ENCODE data around the gene MAGEA4. TPM values are rescaled to one million over a fixed set of nuclear protein-coding genes. Genes with fewer than 3 reads are reported as not detected.

MAGEA4 gene
- total RNA-seq, 2 experiments from 2014 or later: not detected

- ChIA-PET CTCF (ENCODE audit: unreplicated experiment) (no interaction called here), POLR2A (no interaction called here)
- no peak for DNase-seq (ENCODE audit: low spot score)
- intact Hi-C loops (cut with micrococcal nuclease; ENCODE audit: unreplicated experiment): no loop called here
- no peaks in the 10 kb centered on the region for H3K4me1 ChIP-seq (ENCODE audit: insufficient read depth, low read length, poor library complexity, severe bottlenecking)
- TF ChIP-seq EZH2phosphoT487 (IDR thresholded peaks at IDR 0.05; ENCODE audit: borderline replicate concordance, low read depth, low read length): no peak
- TF ChIP-seq, protein P1, sequence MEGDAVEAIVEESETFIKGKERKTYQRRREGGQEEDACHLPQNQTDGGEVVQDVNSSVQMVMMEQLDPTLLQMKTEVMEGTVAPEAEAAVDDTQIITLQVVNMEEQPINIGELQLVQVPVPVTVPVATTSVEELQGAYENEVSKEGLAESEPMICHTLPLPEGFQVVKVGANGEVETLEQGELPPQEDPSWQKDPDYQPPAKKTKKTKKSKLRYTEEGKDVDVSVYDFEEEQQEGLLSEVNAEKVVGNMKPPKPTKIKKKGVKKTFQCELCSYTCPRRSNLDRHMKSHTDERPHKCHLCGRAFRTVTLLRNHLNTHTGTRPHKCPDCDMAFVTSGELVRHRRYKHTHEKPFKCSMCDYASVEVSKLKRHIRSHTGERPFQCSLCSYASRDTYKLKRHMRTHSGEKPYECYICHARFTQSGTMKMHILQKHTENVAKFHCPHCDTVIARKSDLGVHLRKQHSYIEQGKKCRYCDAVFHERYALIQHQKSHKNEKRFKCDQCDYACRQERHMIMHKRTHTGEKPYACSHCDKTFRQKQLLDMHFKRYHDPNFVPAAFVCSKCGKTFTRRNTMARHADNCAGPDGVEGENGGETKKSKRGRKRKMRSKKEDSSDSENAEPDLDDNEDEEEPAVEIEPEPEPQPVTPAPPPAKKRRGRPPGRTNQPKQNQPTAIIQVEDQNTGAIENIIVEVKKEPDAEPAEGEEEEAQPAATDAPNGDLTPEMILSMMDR (conservative IDR thresholded peaks at IDR 0.05; ENCODE audit: low read length): no peak
- H2AFZ ChIP-seq (ENCODE audit: low read length): no peak overlapping the region
- H3K9me3 ChIP-seq (ENCODE audit: low read length): no peaks in the 10 kb centered on the region
- H4K20me1 ChIP-seq (ENCODE audit: insufficient read depth, low read length): no peaks in the 10 kb centered on the region
- H3K9me2 ChIP-seq (ENCODE audit: insufficient read depth, low read length): no peaks in the 10 kb centered on the region
- H3K27ac ChIP-seq (ENCODE audit: low read depth, low read length, poor library complexity, severe bottlenecking): no peak overlapping the region
- H3K36me3 ChIP-seq (ENCODE audit: insufficient read depth, low read length): no peaks in the 10 kb centered on the region
- no peaks in the 10 kb centered on the region for H3K79me2 ChIP-seq (ENCODE audit: insufficient read depth, low read depth, low read length)
- no peak overlapping the region for H3K4me3 ChIP-seq (ENCODE audit: low read depth, low read length, poor library complexity, severe bottlenecking)
- no TSS peak for BruUV-seq (replicated peaks)
- H3K4me2 ChIP-seq (ENCODE audit: low read length): no peak overlapping the region
Measured at GRCh38 chrX:151970661-151971060, 58.0 kb downstream of the MAGEA4 start.

GRCh38 chrX:151973060-151973661 lies 60.5 kb downstream of the MAGEA4 start:
- intact Hi-C loops (cut with micrococcal nuclease; ENCODE audit: unreplicated experiment): no loop called here
- Histone ChIP-seq H3K4me2 (ENCODE audit: low read length) (no peak overlapping the region), H3K36me3 (ENCODE audit: insufficient read depth, low read length) (no peaks in the 10 kb centered on the region), H3K9me2 (ENCODE audit: insufficient read depth, low read length) (no peaks in the 10 kb centered on the region), H3K4me1 (ENCODE audit: insufficient read depth, low read length, poor library complexity, severe bottlenecking) (no peaks in the 10 kb centered on the region), H3K4me3 (ENCODE audit: low read depth, low read length, poor library complexity, severe bottlenecking) (no peak overlapping the region), H3K79me2 (ENCODE audit: insufficient read depth, low read depth, low read length) (no peaks in the 10 kb centered on the region), H4K20me1 (ENCODE audit: insufficient read depth, low read length) (no peaks in the 10 kb centered on the region), H2AFZ (ENCODE audit: low read length) (no peak overlapping the region), H3K9me3 (ENCODE audit: low read length) (no peaks in the 10 kb centered on the region), H3K27ac (ENCODE audit: low read depth, low read length, poor library complexity, severe bottlenecking) (no peak overlapping the region)
- POLR2A ChIA-PET: no interaction called here
- TF ChIP-seq, protein P1 (conservative IDR thresholded peaks at IDR 0.05; ENCODE audit: low read length): no peak
- TF ChIP-seq EZH2phosphoT487 (IDR thresholded peaks at IDR 0.05; ENCODE audit: borderline replicate concordance, low read depth, low read length): no peak
- no peak for DNase-seq (ENCODE audit: low spot score)
- CTCF ChIA-PET (ENCODE audit: unreplicated experiment): no interaction called here
- BruUV-seq (replicated peaks): no TSS peak

GRCh38 chrX:151973851-151974335 lies 61.2 kb downstream of the MAGEA4 start:
- no peaks in the 10 kb centered on the region for H3K9me3 ChIP-seq (ENCODE audit: low read length)
- no peak overlapping the region for H2AFZ ChIP-seq (ENCODE audit: low read length)
- POLR2A ChIA-PET: no interaction called here
- no peak overlapping the region for H3K4me2 ChIP-seq (ENCODE audit: low read length)
- no TSS peak for BruUV-seq (replicated peaks)
- H3K36me3 ChIP-seq (ENCODE audit: insufficient read depth, low read length): no peaks in the 10 kb centered on the region
- no peaks in the 10 kb centered on the region for H3K4me1 ChIP-seq (ENCODE audit: insufficient read depth, low read length, poor library complexity, severe bottlenecking)
- intact Hi-C loops (cut with micrococcal nuclease; ENCODE audit: unreplicated experiment): no loop called here
- no peak overlapping the region for H3K4me3 ChIP-seq (ENCODE audit: low read depth, low read length, poor library complexity, severe bottlenecking)
- CTCF ChIA-PET (ENCODE audit: unreplicated experiment): no interaction called here
- DNase-seq (ENCODE audit: low spot score): no peak
- H3K27ac ChIP-seq (ENCODE audit: low read depth, low read length, poor library complexity, severe bottlenecking): no peak overlapping the region
- H3K79me2 ChIP-seq (ENCODE audit: insufficient read depth, low read depth, low read length): no peaks in the 10 kb centered on the region
- TF ChIP-seq EZH2phosphoT487 (IDR thresholded peaks at IDR 0.05; ENCODE audit: borderline replicate concordance, low read depth, low read length): no peak
- TF ChIP-seq, protein P1 (conservative IDR thresholded peaks at IDR 0.05; ENCODE audit: low read length): no peak
- H4K20me1 ChIP-seq (ENCODE audit: insufficient read depth, low read length): no peaks in the 10 kb centered on the region
- H3K9me2 ChIP-seq (ENCODE audit: insufficient read depth, low read length): no peaks in the 10 kb centered on the region
